Upper lobe of left lung (tissue), 4 donors: ENCODE data around the gene EAPP.

ENCODE experiments used
- CTCF ChIP-seq, 6 experiments: fragments of 450-650 bp in 4 of 6; fragments of 200-600 bp in 2 of 6; sonication (generic) in 2 of 6; IDR thresholded peaks; one replicate each; pipeline ENCODE4 v1.5.1; 2016 to 2019; ENCODE audit warnings: antibody characterized with exemption in 6 of 6
- EP300 ChIP-seq, 4 donors: sonication (generic); formaldehyde crosslinking; IDR thresholded peaks; one replicate each; pipeline ENCODE4 v1.5.1; 2017; ENCODE audit warnings: antibody characterized with exemption in 4 of 4, control low read depth in 2 of 4
- POLR2A ChIP-seq, 4 donors: fragments of 450-650 bp; IDR thresholded peaks; one replicate each; pipeline ENCODE4 v1.5.1; 2016 to 2017; ENCODE audit warnings: antibody characterized with exemption in 4 of 4, mild to moderate bottlenecking in 2 of 4
- POLR2AphosphoS5 ChIP-seq, 2 donors: sonication (generic); formaldehyde crosslinking; IDR thresholded peaks; one replicate each; pipeline ENCODE4 v1.5.1; 2017; ENCODE audit warnings: antibody characterized with exemption in 2 of 2

GRCh38 chr14:34496007-34496678 lies 43.4 kb downstream of the EAPP start:
- TF ChIP-seq CTCF (IDR thresholded peaks at IDR 0.05) (no peak), POLR2A (IDR thresholded peaks at IDR 0.05) (no peak), EP300 (IDR thresholded peaks at IDR 0.05) (no peak), POLR2AphosphoS5 (IDR thresholded peaks at IDR 0.05) (no peak)
